HG03066 (cell line): ENCODE measurements around the gene KCNJ5.
A peak's percentile ranks its signal among the peaks of the same experiment; 100 is the strongest.

ENCODE experiments used
- ATAC-seq: cut with Tn5 transposase; IDR thresholded peaks from one replicate; pipeline ENCODE4 v1.9.1; 2021; ENCODE audit warnings: low read depth; ENCODE audit not compliant: unreplicated experiment

Gene KCNJ5

DNA sequence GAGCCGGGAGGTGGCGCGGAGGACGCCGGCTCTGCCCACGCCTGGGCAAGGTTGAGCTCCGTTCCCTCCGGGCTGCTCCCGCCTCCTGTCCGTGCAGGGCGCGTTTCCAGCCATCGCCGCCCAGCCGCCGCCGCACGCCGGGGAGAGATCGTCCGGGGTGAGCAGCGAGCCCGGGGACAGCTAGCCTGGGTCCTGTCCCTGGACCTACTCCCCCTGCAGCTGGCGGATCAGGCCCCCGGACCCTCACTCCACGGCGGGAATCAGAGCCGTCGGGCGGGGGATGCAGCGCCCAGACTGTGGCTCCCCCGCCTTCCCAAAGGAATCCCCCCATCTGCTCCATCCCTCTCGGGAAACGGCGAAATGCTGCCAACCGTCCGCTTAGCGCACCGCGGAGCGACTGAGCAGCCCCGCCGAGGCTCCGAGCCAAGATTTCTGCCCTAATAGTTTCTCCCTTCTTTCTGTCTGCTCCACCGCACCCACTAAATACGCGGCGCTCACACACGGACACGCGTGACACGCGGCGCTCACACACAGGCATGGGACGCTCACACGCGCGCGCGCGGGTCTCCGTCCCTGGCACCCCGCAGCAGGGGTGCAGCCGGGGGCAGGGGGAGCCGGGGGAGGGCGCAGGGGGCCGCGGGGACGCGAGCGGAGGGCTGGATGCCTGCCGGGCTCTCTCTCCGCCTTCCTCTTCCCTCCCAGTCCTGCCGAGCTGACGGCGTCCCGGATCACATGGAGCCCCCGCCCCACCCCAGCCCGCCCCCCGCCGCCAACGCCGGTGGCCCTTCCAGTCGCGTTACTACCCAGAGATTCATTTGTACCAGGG lies at the start of gene KCNJ5:
KCNJ5 (plus strand) TSS at position 814 of the 826 bp plus-strand sequence. CDS start 19,918 bp downstream, outside the sequence.
- ATAC-seq, result no peak

DNA sequence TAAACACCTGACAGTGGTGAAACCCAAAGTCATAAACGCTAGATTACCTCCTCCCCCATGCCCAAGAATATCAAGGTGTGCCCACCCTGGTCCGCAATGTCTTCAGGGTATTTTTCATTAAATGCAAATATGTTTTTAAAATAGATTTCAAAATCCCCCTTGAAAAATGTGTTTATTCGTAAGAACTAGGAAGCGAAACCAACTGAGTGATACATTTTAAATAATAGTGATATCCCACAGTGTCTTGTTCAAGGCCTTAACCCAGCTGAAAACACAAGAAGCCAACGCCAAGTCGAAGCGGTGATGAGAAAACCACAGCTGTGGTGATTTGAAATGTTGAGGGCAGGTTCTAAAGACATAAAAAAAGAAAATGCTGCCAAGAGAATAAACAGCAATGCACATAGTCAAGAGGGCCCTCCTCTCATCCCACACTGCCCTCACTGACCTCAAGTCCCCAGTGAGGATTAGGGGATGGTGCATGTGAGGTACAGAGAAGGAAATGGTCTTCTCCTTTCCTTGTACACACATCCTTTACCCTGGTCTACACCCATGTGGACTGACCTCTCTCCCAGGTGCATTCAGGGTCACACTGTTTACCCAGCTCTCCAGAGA lies 49.6 kb upstream of the KCNJ5 start:
- peak; percentile 47 for ATAC-seq

DNA sequence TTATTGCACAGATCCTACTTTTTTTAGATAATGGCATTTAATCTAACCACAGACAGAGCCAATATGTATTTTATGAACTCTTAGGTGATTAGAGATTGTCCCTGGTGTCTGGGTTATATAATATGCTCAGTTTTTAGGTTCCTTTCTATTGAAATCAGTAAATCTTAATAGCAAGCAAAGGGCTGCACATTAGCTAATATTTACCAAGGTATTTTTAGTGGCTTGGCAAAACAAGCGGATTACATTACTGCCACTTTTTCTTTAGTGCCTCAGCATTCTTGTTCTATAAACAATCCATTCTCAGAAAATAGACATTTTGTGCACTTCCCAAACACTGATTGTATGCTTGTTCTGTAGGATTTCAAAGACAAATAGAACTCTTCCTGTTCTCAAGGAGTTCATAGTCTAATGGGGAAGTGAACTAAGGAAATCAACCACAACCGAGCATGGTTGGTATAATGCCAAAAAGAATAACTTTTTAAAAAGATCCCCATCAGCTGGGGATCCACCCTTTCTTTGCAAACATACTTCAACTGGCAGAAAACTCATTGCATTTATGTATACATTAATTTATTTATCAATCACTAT lies 47.9 kb upstream of the KCNJ5 start:
- no peak for ATAC-seq

- no peak for ATAC-seq
Observed at GRCh38 chr11:128845334-128845780, 45.8 kb upstream of the KCNJ5 start.

DNA sequence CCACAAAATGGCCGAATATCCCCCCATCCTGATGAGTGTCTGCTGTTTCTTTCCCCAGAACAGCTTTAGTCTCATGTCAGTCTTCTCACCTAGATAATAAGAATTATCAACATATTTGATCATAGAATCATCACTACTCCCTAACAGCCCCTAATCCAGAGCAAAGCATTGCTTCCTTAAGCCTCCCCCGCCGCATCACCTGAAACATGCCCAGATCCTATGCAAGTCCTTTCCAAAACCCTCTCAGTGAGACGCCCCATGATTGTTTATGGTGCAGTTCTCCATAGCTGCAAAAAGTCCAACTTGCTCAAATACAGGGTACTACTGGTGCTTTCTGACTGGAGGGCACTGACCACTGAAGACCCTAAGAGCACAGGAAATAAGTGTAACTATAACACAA lies 44.2 kb upstream of the KCNJ5 start:
- no peak for ATAC-seq

DNA sequence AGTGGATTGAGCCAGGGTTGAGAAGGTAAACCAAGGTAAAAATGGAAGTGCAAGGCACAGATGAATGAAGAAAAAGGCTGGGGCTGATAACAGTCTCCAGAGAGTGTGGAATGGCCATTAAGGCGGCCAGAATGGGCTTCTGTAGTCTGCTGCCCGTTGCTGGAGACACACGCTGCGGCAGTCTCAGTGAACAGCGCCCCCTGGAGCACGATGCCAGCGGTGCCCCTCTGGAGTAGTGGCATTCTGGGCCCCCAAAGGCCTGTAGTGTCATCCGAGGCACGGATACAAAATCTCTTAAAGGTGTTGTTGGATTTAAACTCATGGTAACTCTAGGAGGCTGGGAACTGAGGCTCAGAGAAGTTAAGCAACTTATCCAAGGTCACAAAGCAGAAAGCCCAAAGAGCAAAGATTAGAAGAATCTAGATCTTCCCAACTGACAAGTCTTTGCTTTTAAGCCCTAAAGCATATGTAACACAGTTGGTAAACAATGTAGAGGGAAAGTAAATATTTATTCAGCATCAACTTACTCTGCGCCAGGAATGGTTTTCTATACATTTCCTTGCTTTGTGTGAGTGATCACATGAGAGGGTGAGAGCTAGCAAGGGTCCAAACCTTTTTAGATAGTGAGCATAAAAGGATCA lies 42.2 kb upstream of the KCNJ5 start:
- peak; percentile 81 for ATAC-seq

DNA sequence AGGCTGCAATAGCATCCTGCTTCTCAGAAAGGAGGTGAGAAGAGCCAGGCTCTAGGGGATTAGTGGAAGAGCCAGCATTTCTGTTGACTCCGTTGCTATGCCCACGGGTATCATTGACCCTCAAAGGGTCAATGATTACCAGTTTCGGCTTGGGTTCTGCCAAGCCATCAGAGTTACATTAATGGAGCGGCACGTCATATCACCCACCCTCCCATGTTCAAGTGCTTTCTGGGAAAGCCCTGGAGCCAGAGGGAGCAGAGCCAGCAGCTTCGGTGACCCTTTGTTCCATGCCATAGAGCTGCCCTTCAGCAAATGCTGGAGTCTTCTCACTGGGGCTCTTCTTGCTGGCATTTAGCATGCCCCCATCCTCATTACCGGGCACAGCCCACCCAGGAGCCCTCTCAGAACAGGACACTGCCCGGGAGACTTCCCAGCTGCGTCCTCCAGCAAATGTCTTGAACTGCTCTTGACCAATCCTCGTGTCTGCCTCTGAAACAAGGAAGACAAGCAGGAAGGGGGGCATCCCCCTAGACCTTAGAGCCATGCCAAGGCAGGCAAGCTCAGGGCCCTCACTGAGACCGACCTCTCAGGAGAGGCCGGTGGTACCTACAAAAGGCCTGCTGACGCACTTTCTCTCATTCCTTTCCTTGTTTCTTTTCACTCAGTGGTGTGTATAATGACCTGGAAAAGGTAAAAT lies 38.7 kb upstream of the KCNJ5 start:
- ATAC-seq, result no peak

DNA sequence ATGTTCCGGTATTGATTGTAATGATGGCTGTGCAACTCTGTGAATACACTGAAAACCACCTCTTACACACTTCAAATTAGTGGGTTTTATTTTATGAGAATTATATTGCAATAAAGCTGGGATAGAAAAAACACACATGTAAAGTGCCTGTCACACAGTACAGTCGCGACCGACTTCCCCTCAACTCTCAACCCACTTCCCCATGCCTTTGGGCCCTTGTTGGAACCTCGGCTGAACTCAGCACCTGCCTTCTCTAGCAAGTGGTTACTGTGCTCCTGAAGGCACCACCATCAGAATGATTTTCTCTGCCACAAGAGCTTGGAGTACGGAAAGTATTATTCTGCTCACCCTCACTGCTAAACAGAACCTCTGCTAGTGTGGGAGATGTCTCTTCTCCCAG lies 37.6 kb upstream of the KCNJ5 start:
- ATAC-seq, result no peak

- no peak for ATAC-seq
Observed at GRCh38 chr11:128854841-128855240, 36.3 kb upstream of the KCNJ5 start.

GRCh38 chr11:128856241-128856640 lies 34.9 kb upstream of the KCNJ5 start:
- no peak for ATAC-seq

GRCh38 chr11:128857341-128857740 lies 33.8 kb upstream of the KCNJ5 start:
- ATAC-seq, result no peak

DNA sequence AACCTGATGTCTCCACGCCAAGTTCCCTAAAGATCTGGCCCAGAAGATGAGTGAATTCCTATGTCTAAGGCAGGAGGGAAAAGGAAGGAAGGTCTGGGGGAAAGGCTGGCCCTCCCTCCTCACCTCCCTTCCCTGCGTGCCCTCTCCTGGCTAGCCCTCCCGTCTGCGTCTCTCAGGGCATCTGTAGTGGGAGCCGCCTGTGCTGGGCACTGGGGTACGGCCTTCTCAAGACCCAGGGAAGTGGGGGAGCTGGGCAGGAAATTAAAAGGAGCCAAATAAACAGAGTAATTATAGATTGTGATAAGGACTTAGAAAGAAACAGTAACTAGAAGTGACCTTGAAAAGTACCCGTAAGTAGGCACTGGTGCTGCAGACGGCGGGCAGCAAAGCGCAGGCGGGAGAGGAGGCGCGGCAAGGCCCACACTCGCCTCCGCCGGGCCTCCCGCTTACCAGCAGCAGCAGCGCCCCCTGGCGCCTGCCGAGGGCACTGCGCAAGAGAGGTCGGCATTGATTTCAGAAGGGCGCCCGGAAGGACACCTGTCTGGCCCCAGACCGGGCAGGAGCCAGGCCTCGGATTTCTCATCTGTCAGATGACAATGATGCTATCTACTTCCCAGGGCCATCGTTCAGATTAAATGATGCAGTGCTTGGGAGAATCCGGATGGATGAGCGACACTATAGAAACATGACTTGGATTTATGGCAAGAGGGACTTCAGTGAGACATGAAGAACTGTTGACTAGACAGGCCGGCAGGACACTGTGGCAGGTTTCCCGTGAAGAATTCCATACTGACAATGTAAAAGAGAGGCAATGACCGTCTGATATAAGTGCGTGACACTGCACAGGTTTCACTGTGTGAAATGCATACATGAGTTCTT lies 31.4 kb upstream of the KCNJ5 start:
- peak; percentile 88 for ATAC-seq

GRCh38 chr11:128860571-128861361 lies 30.4 kb upstream of the KCNJ5 start:
- ATAC-seq, result no peak

GRCh38 chr11:128862406-128862805 lies 28.8 kb upstream of the KCNJ5 start:
- ATAC-seq, result no peak

DNA sequence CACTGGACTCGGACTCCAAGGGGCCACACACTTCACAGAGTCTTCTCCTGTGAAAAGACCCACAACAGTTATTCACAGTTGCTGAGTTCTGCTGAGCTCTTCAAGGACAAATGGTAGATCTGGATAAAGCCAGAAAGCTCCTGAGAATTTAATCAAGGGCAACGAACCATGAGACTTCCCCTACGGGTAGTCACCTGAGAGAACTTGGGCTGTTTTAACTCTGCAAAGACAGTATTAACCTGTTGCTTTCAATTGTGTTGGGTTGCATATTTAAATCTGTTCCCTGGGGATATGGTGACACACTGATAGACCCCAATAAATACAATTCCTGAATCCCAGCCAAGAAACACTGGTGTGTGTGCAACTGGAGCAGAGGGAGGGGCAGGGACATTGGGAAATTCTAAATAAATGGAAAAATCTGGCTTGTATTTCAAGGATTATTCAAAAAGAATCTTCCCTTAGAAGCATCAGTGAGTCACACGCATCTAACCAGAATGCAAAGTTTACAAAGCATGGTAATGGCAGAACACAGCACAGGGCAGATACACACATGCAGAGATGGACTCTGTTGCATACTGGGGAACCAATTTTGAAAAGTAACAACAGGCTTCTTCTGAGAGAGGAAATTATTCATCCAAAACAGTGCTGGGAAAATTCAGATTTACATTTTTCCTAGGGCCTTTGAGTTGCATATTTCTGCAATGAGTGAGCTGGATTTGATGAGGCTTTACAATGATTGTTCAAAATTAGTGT lies 28.1 kb upstream of the KCNJ5 start:
- ATAC-seq, result no peak

DNA sequence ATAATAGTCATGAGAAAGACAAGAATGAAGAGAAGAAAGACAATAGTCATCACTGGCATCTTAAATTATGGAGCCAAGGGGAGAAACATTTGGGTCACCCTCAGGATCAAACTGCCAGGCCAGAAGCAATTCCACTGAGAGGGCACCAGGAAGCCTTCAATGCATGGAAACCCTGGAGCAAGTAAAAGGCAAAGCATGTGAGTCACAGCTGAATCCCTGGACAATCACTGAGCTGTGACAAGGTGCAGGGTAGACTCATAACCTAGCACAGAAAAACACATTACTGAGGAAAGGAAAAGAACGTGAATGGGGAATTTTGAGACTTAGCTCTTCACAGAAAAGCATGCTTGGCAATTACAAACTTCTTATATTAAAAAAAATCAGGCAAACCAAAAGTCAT lies 25.7 kb upstream of the KCNJ5 start:
- ATAC-seq, result no peak

DNA sequence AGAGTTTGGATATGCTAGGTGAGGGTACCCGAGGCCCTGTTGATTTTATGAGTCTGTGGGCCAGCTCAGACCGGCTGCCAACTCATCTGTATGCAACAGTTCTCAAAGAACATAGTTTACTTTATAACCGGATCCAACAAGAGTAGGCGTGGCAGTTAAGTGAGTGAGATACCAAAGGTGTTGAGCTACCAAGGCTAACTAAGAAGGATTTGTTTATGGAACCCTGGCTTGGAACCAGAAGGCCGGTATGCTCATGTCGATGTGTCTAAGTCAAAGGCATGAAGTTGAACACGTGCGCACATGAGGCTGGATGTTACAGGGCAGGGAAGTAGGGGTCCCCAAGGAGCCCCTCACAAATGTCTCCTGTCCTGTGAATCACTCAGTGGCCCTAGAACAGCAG lies 23.9 kb upstream of the KCNJ5 start, which contains the start of gene KCNJ1:
KCNJ1 (minus strand) TSS at position 20 of the 400 bp plus-strand sequence. CDS start 27,053 bp downstream, outside the sequence.
- ATAC-seq, result no peak
